SK-N-SH (cell line): ENCODE measurements around the gene CCDC183.

Experiments
- CTCF ChIP-seq: fragments of 200-600 bp; sonication (generic); IDR thresholded peaks from 2 replicates; pipeline ENCODE4 v1.6.1; 2017; ENCODE audit warnings: antibody characterized with exemption, mild to moderate bottlenecking, moderate library complexity
- JUND ChIP-seq: IDR thresholded peaks from 2 replicates; pipeline ENCODE4 v1.4.0; 2012
- MAX ChIP-seq: IDR thresholded peaks from 2 replicates; pipeline ENCODE4 v1.4.0; 2012; ENCODE audit warnings: low read depth
- REST ChIP-seq: IDR thresholded peaks from 2 replicates; pipeline ENCODE4 v1.6.1; 2012; ENCODE audit warnings: mild to moderate bottlenecking, low read depth, low read length, moderate library complexity
- TAF1 ChIP-seq: IDR thresholded peaks from 2 replicates; pipeline ENCODE4 v1.6.1; 2012; ENCODE audit warnings: low read depth, mild to moderate bottlenecking, low read length, moderate library complexity, borderline replicate concordance

GRCh38 chr9:136857166-136857565 lies 61.0 kb downstream of the CCDC183 start:
- no peak for TF ChIP-seq CTCF
- no peak for TF ChIP-seq MAX
- TF ChIP-seq JUND: no peak
- TF ChIP-seq REST: no peak
- no peak for TF ChIP-seq TAF1
